Liver (tissue), 9 donors: ENCODE data around the gene PLP1. TPM values are rescaled to one million over a fixed set of nuclear protein-coding genes. Genes with fewer than 3 reads are reported as not detected.

Experiments used
- DNase-seq: peaks from one replicate; pipeline ENCODE4 v3.0.0-alpha.2; 2017; ENCODE audit warnings: low spot score
- H3K27ac ChIP-seq, 2 donors: one replicate each; pipeline ENCODE4 v1.7.0; 2013; ENCODE audit warnings: inconsistent platforms in 2 of 2, low read length in 2 of 2, control low read depth in 1 of 2, low read depth in 1 of 2, mild to moderate bottlenecking in 1 of 2
- H3K27me3 ChIP-seq, 4 donors: one replicate each; pipeline versions ENCODE4 v1.6.1 to v1.7.0; 2013; ENCODE audit warnings: low read length in 3 of 4, inconsistent platforms in 1 of 4, mild to moderate bottlenecking in 1 of 4, moderate library complexity in 1 of 4; ENCODE audit not compliant: control insufficient read depth in 4 of 4, insufficient read depth in 4 of 4
- H3K36me3 ChIP-seq, 4 donors: one replicate each; pipeline versions ENCODE4 v1.6.1 to v1.7.0; 2013; ENCODE audit warnings: low read length in 3 of 4, mild to moderate bottlenecking in 3 of 4, low read depth in 1 of 4, moderate library complexity in 1 of 4; ENCODE audit not compliant: control insufficient read depth in 4 of 4, insufficient read depth in 3 of 4
- H3K4me1 ChIP-seq, 4 donors: one replicate each; pipeline versions ENCODE4 v1.6.1 to v1.7.0; 2013; ENCODE audit warnings: low read length in 3 of 4, mild to moderate bottlenecking in 3 of 4, moderate library complexity in 1 of 4; ENCODE audit not compliant: control insufficient read depth in 4 of 4, insufficient read depth in 4 of 4
- H3K4me3 ChIP-seq, 3 donors: one replicate each; pipeline versions ENCODE4 v1.6.1 to v1.7.0; 2013; ENCODE audit warnings: low read length in 3 of 3, control low read depth in 1 of 3, low read depth in 1 of 3, mild to moderate bottlenecking in 1 of 3
- H3K9ac ChIP-seq, 2 donors: one replicate each; pipeline ENCODE4 v1.7.0; 2013; ENCODE audit warnings: low read length in 2 of 2, mild to moderate bottlenecking in 2 of 2, moderate library complexity in 2 of 2, control low read depth in 1 of 2, low read depth in 1 of 2
- H3K9me3 ChIP-seq, 4 donors: one replicate each; pipeline versions ENCODE4 v1.6.1 to v1.7.0; 2013; ENCODE audit warnings: low read length in 3 of 4; ENCODE audit not compliant: control insufficient read depth in 4 of 4
- CTCF ChIP-seq: fragments of 150-350 bp; IDR thresholded peaks from 2 replicates; pipeline ENCODE4 v1.5.1; 2017; ENCODE audit warnings: improper control_type of control experiment, low read depth, low read length; ENCODE audit not compliant: missing input control
- EGR1 ChIP-seq, 2 donors: IDR thresholded peaks; 2 replicates each; pipeline ENCODE4 v1.6.1; 2016 to 2018; ENCODE audit warnings: antibody characterized with exemption in 2 of 2, low read depth in 2 of 2
- FOXA1 ChIP-seq: IDR thresholded peaks from 2 replicates; pipeline ENCODE4 v1.6.1; 2016; ENCODE audit warnings: antibody characterized with exemption
- FOXA2 ChIP-seq: IDR thresholded peaks from 2 replicates; pipeline ENCODE4 v1.6.1; 2016; ENCODE audit warnings: antibody characterized with exemption
- GABPA ChIP-seq, 2 donors: IDR thresholded peaks in 1 of 2; conservative IDR thresholded peaks in 1 of 2; 2 replicates each; pipeline ENCODE4 v1.6.1; 2016; ENCODE audit warnings: antibody characterized with exemption in 2 of 2, mild to moderate bottlenecking in 1 of 2, moderate library complexity in 1 of 2
- JUND ChIP-seq, 2 donors: IDR thresholded peaks; 2 replicates each; pipeline ENCODE4 v1.6.1; 2016; ENCODE audit warnings: antibody characterized with exemption in 2 of 2
- NR2F2 ChIP-seq: IDR thresholded peaks from 2 replicates; pipeline ENCODE4 v1.6.1; 2016; ENCODE audit warnings: antibody characterized with exemption
- REST ChIP-seq: IDR thresholded peaks from 2 replicates; pipeline ENCODE4 v1.6.1; 2016; ENCODE audit warnings: antibody characterized with exemption, mild to moderate bottlenecking
- RXRA ChIP-seq, 2 donors: IDR thresholded peaks; 2 replicates each; pipeline ENCODE4 v1.6.1; 2017 to 2018; ENCODE audit warnings: antibody characterized with exemption in 2 of 2, mild to moderate bottlenecking in 1 of 2
- SP1 ChIP-seq: IDR thresholded peaks from 2 replicates; pipeline ENCODE4 v1.6.1; 2018; ENCODE audit warnings: antibody characterized with exemption, mild to moderate bottlenecking
- TAF1 ChIP-seq: conservative IDR thresholded peaks from 2 replicates; pipeline ENCODE4 v1.6.1; 2016; ENCODE audit warnings: antibody characterized with exemption, mild to moderate bottlenecking
- WGBS: extraction: QIAGEN DNeasy Blood & Tissue Kit; methylation state at CpG from one replicate; pipeline ENCODE4 v1.1.7; 2013; 5-methylcytosine and 5-hydroxymethylcytosine counted together
- polyA plus RNA-seq, 2 donors: library from polyadenylated mRNA; stranded (reverse) in 1 of 2; unstranded in 1 of 2; fragments of 200-250 nt in 1 of 2; fragments of >200 nt in 1 of 2; fragmentation: Nextera tagmentation in 1 of 2; extraction: Ambion mirVana in 1 of 2; gene quantifications; one replicate each; pipeline versions ENCODE4 v1.2.1 to v1.2.3, GENCODE V29; 2013 to 2015
- total RNA-seq, 2 donors: library from RNA; depleted of rRNA; stranded (reverse); fragments of >200 nt; gene quantifications; one replicate each; pipeline ENCODE4 v1.2.3, GENCODE V29; 2014
- donor health status: healthy.
- donor health status: healthy.
- donor health status: healthy.
- donor health status: healthy.
- donor health status: healthy.

The PLP1 gene
- total and polyA plus RNA-seq, 4 donors: 0.09 to 0.81 (median 0.45) TPM

- TF ChIP-seq REST (no peak), FOXA2 (no peak)
Observed at GRCh38 chrX:103782640-103783039, 6.0 kb downstream of the PLP1 start (continued).

GRCh38 chrX:103783196-103783595 is 6.6 kb downstream of the PLP1 start:
- H3K27ac ChIP-seq: no peak overlapping the region
- WGBS: 54% methylated on average over 3 of the region's 3 CpGs
- no peaks in the 10 kb centered on the region for H3K9me3 ChIP-seq
- H3K4me3 ChIP-seq: no peak overlapping the region
- DNase-seq: no peak
- H3K4me1 ChIP-seq: no peaks in the 10 kb centered on the region
- TF ChIP-seq FOXA1 (no peak), GABPA (IDR thresholded peaks at IDR 0.05 in 1 of 2, conservative IDR thresholded peaks at IDR 0.05 in 1 of 2) (no peak), JUND (IDR thresholded peaks at IDR 0.05) (no peak), RXRA (IDR thresholded peaks at IDR 0.05) (no peak), REST (no peak), EGR1 (IDR thresholded peaks at IDR 0.05; ENCODE audit: low read depth in 2 of 2) (no peak), CTCF (no peak), FOXA2 (no peak), SP1 (no peak), TAF1 (no peak), NR2F2 (no peak)
- H3K27me3 ChIP-seq: peaks cover 0 to 12% (median 0%) of the 10 kb centered on the region in 4 donors
- no peak overlapping the region for H3K9ac ChIP-seq
- H3K36me3 ChIP-seq: no peaks in the 10 kb centered on the region

- Histone ChIP-seq H3K36me3 (no peaks in the 10 kb centered on the region), H3K9ac (no peak overlapping the region), H3K27ac (no peak overlapping the region), H3K9me3 (no peaks in the 10 kb centered on the region), H3K4me3 (no peak overlapping the region), H3K27me3 (peaks cover 0 to 7% (median 0%) of the 10 kb centered on the region in 4 donors), H3K4me1 (no peaks in the 10 kb centered on the region)
- WGBS: 42% methylated on average over 2 of the region's 2 CpGs
- TF ChIP-seq REST: no peak
- no peak for DNase-seq
Observed at GRCh38 chrX:103783971-103784370, 7.3 kb downstream of the PLP1 start.
